Measurements from ENCODE around the gene LINGO4.
A peak's percentile ranks its signal among the peaks of the same experiment; 100 is the strongest.

Gene LINGO4

DNA sequence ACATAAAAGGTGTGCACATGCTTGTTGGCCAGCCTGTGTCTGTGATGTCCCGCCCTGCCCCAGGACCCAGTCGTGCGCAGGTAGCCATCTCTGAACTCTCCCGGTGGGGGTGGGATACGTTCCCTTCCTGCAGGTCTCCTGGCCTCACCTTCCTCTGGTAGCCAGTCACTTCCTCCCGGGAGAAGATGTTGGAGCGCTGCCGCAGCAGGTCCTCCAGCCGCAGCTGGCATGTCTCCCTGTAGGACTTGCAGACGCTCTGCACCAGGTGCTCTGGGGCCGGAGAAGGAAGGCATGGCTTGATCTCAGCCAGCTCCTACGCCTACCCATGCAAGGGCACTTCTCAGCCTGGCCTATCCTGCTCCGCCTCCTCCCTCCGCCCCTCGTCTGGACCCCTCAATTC is 9.2 kb upstream of the LINGO4 start:
- no peak for DNase-seq (ENCODE audit: low read depth)

DNA sequence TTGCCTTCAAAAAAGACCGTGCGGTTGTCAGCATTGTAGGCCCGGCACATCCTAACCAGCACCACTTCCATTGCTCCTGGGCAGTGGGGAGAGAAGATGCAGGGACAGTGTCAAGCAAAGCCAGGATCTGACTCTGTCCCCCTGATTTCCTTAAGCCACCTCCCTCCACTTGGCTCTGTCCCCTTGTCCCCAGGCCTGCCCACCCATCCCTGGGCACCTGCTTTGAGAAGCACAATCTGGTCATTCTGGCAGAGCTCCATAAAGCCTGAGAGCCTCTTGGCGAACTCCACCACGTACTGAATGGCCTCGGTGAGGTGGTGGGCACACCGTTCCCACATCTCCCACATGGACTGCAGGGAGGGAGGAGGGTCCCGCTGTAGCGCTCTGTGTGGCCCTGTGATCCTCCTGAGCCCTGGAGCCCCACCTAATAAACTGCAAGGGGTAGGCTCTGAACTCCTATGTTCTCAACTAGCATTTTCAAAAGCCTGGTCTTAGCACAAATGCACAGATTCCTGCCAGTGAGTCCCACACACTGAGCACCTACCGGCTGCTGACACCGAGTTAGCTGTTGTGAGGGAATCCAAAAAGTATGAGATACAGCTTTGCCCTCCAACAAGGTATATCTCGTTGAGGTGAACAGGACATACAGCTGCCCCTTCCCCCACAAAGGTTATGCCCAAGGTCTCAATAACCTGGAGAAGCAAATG is 8.2 kb upstream of the LINGO4 start:
- DNase-seq (ENCODE audit: low read depth), result no peak

DNA sequence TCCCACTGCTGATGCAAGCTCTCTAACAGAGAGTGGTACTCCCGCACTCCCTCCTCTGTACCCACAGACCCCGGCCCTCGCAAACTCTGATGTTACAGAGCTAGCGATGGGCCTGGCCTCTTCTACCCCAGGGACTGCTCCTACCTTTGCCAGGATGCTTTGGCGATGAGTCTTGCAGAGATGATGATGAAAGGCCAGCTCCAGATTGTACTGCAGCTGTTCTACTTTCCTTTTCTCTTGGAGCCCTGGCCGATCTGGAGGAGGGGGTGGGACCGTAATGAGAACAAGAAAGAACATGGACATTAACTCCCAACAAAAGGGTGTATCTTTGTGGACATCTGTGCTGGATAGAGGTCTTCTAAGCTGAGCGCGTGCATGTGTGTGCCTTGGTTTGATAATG is 6.0 kb upstream of the LINGO4 start:
- DNase-seq (ENCODE audit: low read depth), result no peak

DNA sequence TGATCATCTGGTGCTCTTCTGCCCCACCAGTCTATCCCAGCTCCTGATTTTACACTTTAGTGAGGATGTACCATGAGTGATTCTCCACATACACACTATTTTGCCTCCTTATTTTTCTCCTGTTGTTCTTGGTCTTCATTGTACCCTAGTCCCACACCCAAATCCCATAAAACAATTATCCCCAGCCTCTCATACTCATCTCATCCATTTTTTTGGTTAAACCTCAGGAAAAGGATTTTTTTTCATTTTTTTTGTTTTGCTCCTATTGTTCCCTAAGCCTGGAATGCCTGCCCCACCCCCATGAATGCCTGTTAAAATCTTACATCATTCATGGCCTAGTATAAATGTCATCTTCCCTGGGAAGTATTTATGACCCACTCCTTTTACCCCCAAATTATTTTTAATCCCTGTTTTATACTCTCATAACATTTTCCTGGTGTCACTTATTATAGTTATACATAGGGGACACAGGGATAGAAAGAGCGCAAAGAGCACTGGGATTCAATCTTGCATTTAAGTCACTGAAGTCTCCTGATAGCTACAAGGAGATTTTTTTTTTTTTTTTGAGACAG is 4.9 kb upstream of the LINGO4 start:
- DNase-seq (ENCODE audit: low read depth), result no peak

DNA sequence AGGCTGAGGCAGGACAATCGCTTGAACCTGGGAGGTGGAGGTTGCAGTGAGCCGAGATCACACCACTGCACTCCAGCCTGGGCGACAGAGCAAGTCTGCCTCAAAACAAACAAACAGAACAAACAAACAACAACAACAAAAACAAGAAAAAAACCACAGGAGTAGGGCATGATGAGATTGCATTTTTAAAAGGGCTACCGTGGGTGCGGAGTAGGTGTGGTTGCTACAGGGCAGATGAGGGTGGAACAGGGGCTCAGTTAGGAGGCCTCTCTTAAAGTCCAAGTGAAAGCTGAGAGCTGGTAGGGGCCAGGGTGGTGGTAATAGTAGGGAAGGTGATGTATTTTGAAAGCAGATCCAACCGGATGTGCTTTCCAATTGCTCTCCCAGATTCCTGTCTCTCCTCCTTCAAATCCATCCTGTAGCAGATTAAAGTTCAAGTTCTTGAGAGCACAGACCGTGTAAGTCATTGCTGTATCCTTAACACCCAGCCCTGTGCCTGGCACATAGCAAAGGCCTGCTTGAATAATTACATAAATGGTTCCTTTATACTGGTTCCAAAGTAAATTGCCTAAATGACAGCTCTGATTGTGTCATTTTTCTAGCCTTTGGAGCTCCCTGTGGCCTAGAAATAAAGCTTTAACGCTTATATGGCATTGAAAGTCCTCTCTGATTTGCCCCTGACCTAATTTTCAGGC is 4.2 kb upstream of the LINGO4 start:
- no peak for DNase-seq (ENCODE audit: low read depth)

DNA sequence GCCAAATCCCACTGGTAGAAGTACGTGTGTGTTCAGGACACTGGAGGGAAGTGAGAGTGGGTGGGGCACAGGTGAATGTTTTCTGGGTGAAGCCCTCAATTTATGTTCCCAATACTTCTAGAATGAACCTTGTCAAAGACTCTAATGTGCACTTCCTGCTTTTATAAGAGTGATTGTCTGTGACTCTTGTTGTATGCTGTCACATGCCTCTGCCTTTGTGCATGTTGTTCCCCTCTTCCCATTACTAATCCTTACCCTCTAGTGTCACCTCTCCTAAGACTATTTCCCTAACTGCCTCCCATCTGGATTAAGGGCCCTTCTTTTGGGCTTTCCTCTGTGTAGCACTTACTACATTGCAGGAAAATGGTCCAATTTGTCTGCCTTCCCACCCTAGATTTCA is 2.5 kb upstream of the LINGO4 start:
- no peak for DNase-seq (ENCODE audit: low read depth)

DNA sequence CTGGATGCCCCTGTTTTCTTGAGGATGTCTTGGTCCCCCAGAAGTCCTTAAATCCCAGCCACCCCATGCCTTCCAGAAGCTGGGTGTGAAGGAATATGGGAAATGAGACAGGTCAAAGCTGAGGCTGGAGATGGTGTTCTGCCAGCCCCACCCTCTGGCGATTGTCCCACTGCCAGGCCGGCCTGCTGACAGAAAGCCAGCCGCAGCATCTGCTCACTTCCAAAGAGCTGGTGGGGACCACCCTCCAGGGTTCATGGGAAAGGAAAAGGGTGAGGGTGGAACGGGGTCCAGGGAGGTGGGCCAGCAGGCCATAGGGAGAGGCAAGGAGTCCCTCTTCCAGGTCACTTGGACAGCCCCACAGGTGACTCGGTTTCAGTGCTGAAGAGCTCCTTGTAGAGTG is 1.9 kb upstream of the LINGO4 start:
- no peak for DNase-seq (ENCODE audit: low read depth)

DNA sequence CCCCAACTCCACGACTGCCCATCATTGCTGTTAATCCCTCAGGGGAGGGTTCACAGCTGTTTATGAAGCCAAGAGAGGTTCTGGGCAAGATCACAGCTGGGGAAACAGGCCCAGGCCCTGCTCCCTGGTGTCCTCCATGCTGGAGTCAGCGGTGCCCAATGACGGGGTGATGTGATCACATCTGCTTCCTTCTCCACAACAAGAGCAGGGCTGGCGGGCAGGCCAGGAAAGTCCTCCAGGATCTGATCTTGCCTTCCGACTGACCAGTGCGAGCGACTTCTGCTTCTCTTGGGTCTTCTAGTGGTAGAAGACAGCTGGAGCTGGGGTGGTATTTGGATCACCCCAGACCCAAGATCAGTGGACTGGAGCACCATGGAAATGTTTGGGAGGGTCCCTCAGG is 951 bp upstream of the LINGO4 start:
- DNase-seq (ENCODE audit: low read depth), result no peak

DNA sequence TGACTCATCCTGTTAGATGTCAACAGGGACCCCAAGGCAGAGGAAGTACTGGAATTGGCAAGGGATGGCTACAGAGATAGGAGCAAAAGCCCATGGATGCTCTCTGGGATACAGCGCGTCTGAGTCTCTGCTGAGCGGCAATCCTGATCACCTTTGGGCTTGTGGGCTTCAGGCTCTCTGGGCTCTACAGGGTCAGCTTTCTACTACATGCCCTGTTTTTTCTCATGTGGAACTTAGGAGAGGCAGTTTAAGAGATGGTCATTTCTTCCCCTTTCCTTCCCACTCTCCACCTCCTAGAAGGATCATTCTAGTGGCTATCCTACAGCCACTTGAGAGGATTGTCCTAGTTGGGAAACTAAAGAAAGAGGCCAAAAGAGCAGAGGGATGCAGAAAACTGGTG is 1.3 kb downstream of the LINGO4 start:
- no peak for DNase-seq (ENCODE audit: low read depth)

DNA sequence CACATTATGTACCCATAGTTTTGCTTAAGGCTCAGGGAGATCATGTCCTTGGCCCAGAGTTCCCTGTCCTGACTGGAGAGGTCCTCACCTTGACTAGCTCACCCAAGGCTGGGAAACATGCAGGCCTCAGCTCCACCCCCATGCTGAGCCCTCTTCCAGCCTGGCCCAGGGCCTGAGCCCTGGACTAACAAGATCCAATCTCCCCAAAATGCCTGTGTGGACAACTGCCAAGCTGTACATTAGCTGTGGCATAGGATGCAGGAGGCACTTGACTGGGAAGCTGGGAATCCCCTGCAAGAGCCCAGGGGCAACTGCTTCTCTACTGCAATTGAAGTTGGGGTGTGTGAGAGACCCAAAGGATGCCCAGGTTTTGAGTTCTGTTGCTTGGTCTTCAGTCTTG is 2.1 kb downstream of the LINGO4 start:
- no peak for DNase-seq (ENCODE audit: low read depth)

DNA sequence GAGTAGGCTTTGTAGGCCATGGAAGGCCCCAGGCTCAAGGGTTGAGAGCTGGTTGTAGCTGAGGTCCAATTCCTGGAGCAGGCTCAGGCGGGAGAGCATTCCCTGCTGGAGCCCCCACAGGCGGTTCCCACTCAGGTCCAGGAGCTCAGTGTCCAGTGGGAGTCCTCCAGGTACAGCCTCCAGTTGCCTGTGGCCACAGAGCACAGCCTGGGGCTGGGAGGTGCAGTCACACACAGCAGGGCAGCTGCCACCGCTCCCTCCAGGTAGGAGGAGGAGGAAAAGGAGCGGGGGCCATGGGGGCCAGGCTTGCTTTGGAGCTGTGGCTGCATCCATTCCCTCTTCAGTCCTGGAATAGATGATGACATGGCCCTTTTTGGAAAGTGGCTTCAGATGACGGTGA is 2.8 kb downstream of the LINGO4 start:
- no peak for DNase-seq (ENCODE audit: low read depth)

DNA sequence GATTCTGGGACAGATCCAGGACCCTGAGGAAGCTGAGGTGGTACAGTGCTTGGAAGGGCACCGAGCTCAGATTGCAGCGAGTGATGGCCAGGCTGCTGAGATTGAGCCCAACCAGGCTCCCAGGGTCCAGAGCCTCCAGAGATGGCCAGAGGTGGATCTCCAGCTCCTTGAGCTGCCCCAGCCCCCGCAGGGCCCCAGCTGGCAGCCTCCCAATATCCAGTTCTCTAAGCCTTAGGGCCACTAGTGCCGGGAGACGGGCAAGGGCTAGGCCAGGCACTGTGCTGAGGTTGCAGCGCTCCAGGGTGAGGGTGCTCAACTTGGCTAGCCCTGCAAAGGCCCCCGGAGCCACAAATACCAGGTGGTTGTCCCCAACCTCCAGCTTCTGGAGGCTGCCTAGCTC is 3.4 kb downstream of the LINGO4 start:
- no peak for DNase-seq (ENCODE audit: low read depth)

DNA sequence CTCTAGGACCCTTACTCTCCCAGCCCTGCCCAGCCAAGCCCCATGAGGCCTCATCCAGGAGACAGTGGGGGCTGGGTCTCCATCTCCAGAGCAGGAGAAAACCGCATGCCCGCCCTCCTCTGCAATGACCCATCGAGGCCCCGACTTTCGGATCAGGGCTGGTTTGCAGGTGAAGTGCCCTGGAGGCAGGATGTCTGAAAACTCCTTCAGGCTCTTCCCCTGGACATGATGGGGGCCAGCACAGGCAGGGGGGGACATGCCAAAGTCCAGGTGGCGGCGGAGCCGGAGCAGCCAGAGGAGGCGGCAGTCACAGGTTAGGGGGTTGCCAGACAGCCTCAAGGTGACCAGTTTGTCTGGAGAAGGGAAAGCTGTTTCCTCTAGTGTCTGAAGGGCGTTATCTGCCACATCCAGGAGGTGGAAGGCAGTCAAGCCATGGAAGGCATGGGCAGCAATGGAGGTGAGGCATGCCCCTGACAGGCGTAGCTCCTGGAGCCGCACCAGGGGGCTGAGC is 3.9 kb downstream of the LINGO4 start:
- DNase-seq (ENCODE audit: low read depth), result no peak

DNA sequence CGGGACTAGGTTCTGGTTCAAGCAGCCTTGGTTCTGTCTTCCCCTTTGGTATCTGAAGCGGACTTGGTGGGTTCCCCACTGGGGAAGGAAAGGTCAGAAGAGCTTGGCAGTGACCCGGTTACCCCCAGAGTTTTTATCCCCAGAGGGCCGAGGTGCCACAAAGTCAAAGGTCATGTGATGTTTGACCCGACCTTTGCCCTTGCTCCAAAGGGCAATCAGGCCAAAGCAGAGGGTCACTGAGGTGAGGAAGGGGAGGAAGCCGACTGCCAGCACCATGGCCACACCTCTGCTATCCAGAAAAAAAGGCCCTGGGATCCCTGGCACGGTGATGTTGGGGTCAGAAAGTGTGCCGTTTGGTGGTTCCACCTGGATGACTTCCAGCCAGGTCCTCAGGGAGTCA is 4.4 kb downstream of the LINGO4 start:
- no peak for DNase-seq (ENCODE audit: low read depth)

DNA sequence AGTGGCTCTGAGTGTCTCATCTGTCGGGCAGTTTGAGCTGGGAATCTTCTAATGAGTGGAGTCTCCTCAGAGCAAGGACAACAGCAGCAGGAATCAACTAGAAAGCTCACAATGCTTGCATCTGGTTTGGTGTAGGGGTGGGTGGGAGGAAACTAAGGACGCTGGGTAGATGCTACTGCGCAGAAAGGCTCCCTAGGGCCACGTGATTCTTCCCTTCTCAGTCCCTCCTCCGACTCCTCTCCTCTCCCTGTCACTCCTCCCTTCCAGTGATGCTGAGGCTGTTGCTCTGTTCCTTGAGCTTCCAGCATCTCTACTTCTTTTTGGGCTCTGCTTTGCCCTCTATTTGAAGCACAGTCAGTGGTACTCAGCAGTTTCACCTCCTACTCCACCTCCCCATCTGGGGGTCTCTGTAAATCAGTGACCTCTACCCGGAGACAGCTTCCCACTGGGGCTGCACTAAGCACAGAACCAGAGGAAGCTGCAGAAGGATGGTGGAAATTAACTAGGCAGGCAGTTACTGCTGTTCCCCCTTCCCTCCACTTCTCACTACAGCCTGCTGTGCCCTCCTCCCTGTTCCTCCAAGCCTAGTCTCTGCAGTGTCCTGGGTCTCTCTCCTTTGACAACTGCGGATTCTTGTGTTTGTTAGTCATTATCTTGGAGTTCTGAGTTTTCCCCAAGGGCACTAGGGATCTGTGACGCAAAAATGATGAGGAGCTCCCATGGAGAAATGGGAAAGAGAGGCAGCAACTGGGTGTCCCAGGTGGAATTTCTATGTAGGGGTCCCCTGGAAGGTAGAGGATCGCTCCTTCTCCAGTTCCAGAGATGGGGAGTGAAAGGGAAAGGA is 5.8 kb downstream of the LINGO4 start:
- DNase-seq (ENCODE audit: low read depth), result no peak

DNA sequence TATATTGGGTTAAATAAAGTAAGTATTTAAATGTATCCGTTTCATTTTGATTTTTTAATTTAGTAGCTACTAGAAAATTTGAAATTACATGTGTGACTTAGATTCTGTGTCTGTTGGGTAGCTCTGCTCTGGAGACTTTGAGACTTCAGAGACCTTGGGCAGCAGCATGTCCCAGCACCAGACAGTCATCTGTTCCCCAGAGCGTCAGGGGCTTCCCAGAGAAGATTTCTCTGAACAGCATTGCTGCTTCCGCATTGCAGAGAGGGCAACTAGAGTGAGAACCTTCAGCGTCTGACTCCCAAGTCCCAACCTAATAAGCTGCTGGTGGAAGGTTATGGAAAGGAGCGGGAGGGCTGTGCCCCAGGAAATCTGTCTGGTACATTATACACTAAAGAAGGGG is 6.6 kb downstream of the LINGO4 start:
- no peak for DNase-seq (ENCODE audit: low read depth)

DNA sequence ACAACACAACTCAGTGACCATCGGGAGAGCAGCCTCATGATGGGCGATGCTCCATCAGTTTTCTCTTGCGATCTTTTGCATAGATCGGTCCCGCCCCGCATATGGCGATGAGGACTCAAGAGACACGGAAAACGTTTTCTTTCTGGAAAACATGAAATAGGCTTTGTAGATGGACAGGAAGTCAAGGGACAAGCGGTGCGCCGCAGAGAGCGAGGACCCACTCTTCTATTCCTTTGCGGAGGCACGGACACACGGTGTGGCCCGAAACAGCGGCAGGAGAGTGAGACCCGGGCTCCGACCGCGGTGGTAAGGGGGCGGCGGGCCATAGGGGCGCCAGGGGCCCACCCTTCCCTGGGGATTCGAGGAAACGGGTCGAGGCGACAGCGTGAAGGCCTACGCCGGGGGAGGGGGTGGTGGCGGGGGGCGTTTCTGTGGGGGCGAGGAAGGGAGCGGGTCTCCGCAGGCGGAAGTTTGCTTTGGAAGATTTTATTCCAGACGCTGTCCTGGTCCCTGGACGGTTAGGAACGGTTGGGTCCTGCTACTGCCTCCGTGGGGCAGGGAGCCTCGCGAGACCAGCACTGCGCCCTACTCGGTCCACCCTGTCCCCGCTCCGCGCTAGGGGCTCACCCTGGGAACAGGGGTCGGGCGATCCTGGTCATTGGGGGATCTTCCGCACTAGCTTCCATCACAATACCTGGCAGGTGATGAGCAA is 14.1 kb downstream of the LINGO4 start:
- DNase-seq (ENCODE audit: low read depth), result peak; percentile 12

DNA sequence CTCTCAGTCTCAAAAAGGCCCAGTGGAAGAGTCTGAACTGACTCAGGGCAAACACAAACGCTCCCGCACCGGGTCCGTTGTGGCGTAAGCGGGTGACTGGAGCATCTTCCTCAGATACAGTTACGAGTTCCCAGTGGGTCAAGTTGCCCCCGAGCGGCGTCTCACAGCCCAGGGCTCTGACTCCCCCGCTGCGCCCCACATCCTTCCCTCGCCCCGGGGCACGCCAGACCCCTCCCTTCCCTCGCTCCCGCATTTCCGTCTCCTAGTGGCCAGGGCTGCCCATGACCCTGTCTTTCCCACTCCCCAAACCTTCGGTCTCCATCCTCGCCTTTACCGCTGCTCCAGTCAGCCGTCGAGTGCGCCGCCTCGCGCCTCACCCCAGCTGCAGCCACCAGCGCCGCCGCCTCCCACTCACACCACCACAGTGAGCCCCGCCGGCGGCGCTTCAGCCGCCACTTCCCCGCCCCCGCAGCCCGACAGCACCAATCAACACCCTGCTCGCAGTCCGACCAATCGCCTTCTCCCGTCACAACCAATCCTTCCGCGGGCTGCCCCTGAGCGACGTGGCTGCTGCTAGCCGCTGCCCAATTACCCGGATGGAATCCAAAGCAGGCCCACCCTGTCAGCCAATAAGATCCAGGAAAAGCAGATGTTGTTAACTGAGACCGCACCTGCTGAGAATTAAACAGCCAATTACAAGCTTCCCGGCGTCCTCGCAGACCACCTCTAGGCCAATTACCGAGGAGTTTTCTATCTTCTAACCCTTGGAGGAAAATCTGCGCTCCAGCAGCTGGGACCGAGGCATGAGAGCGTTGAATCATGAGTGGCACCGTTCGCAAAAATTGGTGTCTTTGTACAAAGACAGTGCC is 14.9 kb downstream of the LINGO4 start, which contains the start of gene TDRKH:
TDRKH (minus strand) TSS at position 430 of the 869 bp plus-strand sequence. CDS start 7,478 bp downstream, outside the sequence.
- peak; percentile 98 for DNase-seq (ENCODE audit: low read depth)

DNA sequence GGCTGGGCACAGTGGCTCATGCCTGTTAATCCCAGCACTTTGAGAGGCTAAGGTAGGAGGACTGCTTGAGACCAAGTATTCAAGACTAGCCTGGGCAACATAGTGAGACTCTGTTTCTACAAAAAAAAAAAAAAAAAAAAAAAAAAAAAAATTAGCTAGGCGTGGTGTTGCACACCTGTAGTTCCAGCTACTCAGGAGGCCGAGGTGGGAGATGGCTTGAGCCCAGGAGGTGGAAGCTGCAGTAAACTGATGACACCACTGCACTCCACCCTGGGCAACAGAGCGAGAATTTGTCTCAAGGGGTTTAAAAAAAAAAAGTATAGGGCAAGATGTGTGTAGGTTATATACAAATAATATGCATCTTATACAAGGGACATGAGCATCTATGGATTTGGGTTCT is 17.5 kb downstream of the LINGO4 start:
- no peak for DNase-seq (ENCODE audit: low read depth)

DNA sequence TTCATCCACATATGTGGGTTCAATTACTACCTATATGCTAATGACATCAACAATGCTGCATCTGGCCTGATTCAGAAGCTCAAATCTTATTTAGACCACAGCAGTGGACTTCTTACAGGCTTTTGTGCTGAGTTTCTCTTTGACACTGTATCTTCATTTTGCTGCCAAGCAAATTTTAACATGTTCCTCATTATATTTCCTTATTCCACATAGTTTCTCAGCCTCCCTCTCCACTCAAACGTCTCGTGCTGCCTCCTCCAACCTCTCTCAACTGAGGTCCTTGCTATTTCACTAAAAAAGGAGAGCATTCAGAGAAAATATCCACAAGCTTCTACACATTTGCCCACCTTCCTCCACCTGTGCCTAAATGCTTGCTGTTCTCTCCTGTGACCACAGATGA is 21.4 kb downstream of the LINGO4 start:
- DNase-seq (ENCODE audit: low read depth), result no peak

DNA sequence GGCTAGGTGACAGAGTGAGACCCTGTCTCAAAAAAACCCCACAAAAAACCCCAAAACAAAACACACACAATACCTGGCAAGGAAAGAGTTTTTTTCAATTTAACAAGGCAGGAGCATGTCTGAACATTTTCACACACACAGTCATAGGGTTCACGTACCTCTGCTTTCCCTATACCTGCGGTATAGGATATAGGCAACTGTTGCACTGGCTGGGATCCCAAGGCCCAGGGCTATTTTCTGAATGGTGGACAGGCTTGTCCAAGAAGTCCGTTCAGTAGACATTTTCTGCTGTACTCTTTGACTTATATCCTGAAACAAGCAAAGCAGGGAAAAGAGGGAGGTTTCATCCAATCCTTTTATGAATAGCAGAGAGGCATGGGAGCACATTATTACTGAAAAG is 22.5 kb downstream of the LINGO4 start:
- no peak for DNase-seq (ENCODE audit: low read depth)

All from activated T-cell treated with anti-CD3 and anti-CD28 coated beads for 48 hours (primary cell).